Iris pigment epithelial cell (primary cell): ENCODE results near the gene PDZK1.
A peak's percentile ranks its signal among the peaks of the same experiment; 100 is the strongest.
"Not testable (repeated sequence)": the region's sequence is repeated elsewhere in the genome, so short reads cannot be mapped to it uniquely, and the experiment has no call there.

Experiments
- DNase-seq: peaks from one replicate; pipeline ENCODE4 v3.0.0-alpha.2; 2011; ENCODE audit warnings: low read depth

PDZK1 gene

DNA sequence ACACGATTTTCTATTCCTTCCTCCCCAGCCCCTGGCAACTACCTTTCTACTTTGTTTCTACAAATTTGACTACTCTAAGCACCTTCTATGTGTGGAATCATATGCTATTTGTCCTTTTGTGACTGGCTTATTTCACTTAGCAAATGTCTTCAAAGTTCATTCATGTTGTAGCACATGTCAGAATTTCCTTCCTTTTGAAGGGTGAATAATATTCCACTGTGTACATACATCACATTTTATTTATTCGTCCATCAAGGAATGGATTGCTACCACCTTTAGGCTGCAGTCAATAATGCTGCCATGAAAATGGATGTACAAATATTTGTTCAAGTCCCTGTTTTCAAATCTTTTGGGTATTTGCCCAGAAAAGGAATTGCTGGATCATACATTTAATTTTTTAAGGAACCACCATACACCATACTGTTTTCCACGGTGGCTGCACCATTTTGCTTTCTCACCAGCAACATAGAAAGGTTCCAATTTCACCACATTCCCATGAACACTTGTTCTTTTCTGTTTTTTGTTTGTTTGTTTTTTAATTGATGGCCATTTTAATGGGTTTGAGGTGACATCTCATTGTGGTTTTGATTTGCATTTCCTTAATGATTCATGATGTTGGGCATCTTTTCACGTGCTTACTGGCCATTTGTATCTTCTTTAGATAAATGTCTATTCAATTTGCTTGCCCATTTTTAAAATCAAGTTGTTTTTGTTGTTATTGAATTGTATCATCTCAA is 3.3 kb upstream of the PDZK1 start:
- DNase-seq, result no peak

DNA sequence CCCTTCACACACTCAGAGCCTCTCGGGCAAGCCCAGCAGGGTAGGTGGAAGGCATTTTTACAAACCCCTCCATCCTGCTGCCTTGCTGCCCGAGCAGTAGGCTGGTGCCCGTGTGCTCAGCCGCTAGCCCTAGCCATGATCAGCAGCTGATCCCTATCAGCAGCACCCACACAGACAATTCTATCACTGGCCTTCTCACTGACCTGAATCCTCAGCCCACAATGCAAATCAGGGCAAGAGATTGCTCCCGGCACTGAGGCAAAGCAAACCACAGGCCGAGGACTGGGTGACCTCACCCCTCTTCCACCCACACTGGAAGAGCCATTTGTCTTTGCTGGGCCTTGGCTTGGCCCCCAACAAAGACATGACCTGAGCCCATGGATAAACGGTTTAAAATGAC is 895 bp upstream of the PDZK1 start:
- peak; percentile 34 for DNase-seq

DNA sequence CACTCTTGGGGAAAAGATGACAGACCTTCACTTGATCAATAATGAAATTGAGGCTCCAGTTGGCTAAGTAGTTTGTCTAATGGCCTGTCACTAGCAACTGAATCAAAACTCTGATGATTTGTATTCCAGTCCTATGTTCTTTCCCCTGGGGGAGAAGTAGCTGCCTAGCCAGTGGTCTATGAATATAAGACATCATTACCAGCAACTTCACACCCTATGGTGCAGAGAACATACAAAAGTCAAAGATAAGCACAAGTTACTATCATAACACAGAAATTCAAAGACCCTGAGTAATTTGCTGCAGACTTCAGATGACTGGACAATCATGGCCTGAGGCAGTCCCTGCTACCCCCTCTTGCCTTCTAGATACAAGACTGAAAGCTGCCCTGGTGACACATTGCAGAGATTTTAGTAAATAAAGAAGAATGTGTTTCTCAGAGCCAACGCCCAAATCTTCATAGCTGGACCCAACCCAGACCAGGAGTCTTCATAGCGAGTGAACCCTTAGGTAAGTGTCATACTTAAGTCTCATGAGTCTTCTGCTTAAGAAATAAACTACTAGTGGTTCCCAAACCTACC is 993 bp downstream of the PDZK1 start:
- peak; percentile 45 for DNase-seq

GRCh38 chr1:145705622-145706021 is 1.5 kb downstream of the PDZK1 start:
- no peak for DNase-seq

- DNase-seq, result no peak
Measured at GRCh38 chr1:145702826-145703225, 4.3 kb downstream of the PDZK1 start.

- DNase-seq, result no peak
Measured at GRCh38 chr1:145702052-145702451, 5.1 kb downstream of the PDZK1 start.

GRCh38 chr1:145701306-145701862 is 5.8 kb downstream of the PDZK1 start:
- DNase-seq, result peak; percentile 70

- no peak for DNase-seq
Measured at GRCh38 chr1:145696630-145696960, 10.6 kb downstream of the PDZK1 start.

GRCh38 chr1:145695821-145696629 is 11.1 kb downstream of the PDZK1 start:
- DNase-seq, result no peak

- DNase-seq, result peak; percentile 14
Measured at GRCh38 chr1:145692785-145693443, 14.3 kb downstream of the PDZK1 start.

GRCh38 chr1:145690587-145691558 is 16.3 kb downstream of the PDZK1 start:
- peak; percentile 89 for DNase-seq

- peak; percentile 18 for DNase-seq
Measured at GRCh38 chr1:145689922-145690321, 17.2 kb downstream of the PDZK1 start.

DNA sequence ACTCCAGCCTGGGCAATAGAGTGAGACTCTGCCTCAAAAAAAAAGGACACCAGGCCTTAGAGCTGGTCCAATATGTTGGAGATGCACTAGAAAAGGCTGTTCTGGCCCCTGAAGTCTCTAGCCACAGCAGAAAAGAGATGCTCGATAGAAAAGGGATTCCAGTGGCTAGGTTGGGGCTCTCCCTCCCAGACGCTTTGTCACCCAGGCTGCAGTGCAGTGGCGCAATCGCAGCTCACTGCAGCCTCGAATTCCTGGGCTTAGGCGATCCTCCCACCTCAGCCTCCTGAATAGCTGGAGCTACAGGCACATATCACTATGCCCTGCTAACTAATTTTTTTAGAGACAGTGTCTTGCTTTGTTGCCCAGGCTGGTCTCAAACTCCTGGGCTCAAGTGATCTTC is 18.2 kb downstream of the PDZK1 start:
- DNase-seq, result no peak

DNA sequence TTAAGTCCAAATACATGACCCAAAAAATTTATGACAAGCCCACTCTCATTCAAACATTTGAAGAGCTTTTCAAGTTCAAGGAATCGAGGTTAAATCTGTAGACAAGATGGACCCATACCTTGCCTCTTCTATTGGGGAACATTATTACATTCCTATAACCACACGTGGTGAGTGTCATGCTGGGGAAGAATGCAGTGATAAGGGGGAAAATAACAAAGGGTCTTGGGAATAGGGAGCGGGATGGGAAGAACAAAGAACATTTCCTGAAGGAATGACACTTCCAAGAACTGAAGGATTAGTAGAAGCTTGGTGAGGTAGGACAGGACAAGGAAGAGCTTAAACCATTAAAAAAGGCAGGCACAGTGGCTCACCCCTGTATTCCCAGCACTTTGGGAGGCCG is 18.8 kb downstream of the PDZK1 start:
- no peak for DNase-seq

DNA sequence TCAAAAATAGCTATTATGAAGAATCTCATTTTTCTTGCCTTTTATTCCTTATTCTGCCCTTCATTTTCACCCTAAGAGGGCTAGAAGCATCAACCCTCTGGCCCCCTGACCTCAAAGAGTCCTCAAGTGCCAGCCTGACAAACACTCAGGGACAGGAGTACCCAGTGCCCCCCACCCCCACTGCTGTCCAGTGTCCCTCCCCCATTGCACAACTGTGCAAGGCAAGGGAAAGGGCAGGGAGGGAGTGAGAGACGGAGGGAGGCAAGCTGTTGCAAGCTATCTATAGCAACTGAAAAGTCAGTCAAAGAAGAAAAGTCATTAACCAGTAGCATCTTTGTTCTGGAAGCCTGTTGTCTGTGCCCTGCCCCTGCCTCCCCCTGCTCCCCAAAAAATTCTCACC is 21.1 kb downstream of the PDZK1 start:
- DNase-seq, result not testable (repeated sequence)

GRCh38 chr1:145684858-145685257 is 22.3 kb downstream of the PDZK1 start:
- DNase-seq, result not testable (repeated sequence)

GRCh38 chr1:145673217-145673616 is 34.0 kb downstream of the PDZK1 start:
- not testable (repeated sequence) for DNase-seq

- DNase-seq, result not testable (repeated sequence)
Measured at GRCh38 chr1:145670995-145671745, 36.0 kb downstream of the PDZK1 start.

- peak; percentile 42 for DNase-seq
Measured at GRCh38 chr1:145665015-145665414, 42.2 kb downstream of the PDZK1 start.

- DNase-seq, result not testable (repeated sequence)
Measured at GRCh38 chr1:145662502-145662901, 44.7 kb downstream of the PDZK1 start.
